Smooth muscle cell (in vitro differentiated cells): ENCODE results near the gene OTOP3. TPM values are rescaled to one million over a fixed set of nuclear protein-coding genes. Genes with fewer than 3 reads are reported as not detected.

Experiments used
- DNase-seq: peaks from one replicate; lab custom pipeline; 2025; ENCODE audit not compliant: unreplicated experiment; lab: John Stamatoyannopoulos, UW
- H2AFZ ChIP-seq: fragments of 200-600 bp; sonication (generic); 2 replicates; pipeline ENCODE4 v1.6.0; 2016; ENCODE audit warnings: antibody characterized with exemption, low read depth, mild to moderate bottlenecking
- H3F3A ChIP-seq: fragments of 200-600 bp; sonication (generic); 2 replicates; pipeline ENCODE4 v1.6.0; 2017; ENCODE audit warnings: antibody characterized with exemption, low read depth
- H3K27ac ChIP-seq: fragments of 200-600 bp; sonication (generic); 2 replicates; pipeline ENCODE4 v1.5.1; 2016; ENCODE audit warnings: low read depth, mild to moderate bottlenecking
- H3K27me3 ChIP-seq: fragments of 200-600 bp; sonication (generic); 2 replicates; pipeline ENCODE4 v1.6.1; 2016; ENCODE audit warnings: low read depth, mild to moderate bottlenecking
- H3K36me3 ChIP-seq: fragments of 200-600 bp; sonication (generic); 2 replicates; pipeline ENCODE4 v1.5.1; 2016; ENCODE audit warnings: low read depth
- H3K4me1 ChIP-seq: fragments of 200-600 bp; sonication (generic); 2 replicates; pipeline ENCODE4 v1.5.1; 2016; ENCODE audit warnings: low read depth
- H3K4me2 ChIP-seq: fragments of 200-600 bp; sonication (generic); 2 replicates; pipeline ENCODE4 v1.6.0; 2016; ENCODE audit warnings: mild to moderate bottlenecking
- H3K4me3 ChIP-seq: fragments of 200-600 bp; sonication (generic); 2 replicates; pipeline ENCODE4 v1.5.1; 2016; ENCODE audit warnings: mild to moderate bottlenecking
- H3K79me2 ChIP-seq: fragments of 200-600 bp; sonication (generic); 2 replicates; pipeline ENCODE4 v1.6.0; 2016; ENCODE audit warnings: low read depth, mild to moderate bottlenecking
- H3K9ac ChIP-seq: fragments of 200-600 bp; sonication (generic); 2 replicates; pipeline ENCODE4 v1.6.0; 2016; ENCODE audit warnings: low read depth
- H3K9me3 ChIP-seq: fragments of 200-600 bp; sonication (generic); replicated peaks from 2 replicates; pipeline ENCODE4 v1.5.1; 2016; ENCODE audit warnings: low read depth
- H4K20me1 ChIP-seq: fragments of 200-600 bp; sonication (generic); 2 replicates; pipeline ENCODE4 v1.6.0; 2016; ENCODE audit warnings: low read depth
- CTCF ChIP-seq: fragments of 200-600 bp; sonication (generic); IDR thresholded peaks from 2 replicates; pipeline ENCODE4 v1.5.1; 2017; ENCODE audit warnings: borderline replicate concordance, mild to moderate bottlenecking, antibody characterized with exemption; ENCODE audit not compliant: insufficient read depth, poor library complexity, severe bottlenecking
- WGBS: methylation state at CpG from one replicate; pipeline ENCODE4 v1.1.7; 2016; ENCODE audit warnings: low lambda C conversion rate; 5-methylcytosine and 5-hydroxymethylcytosine counted together
- polyA plus RNA-seq: library from polyadenylated mRNA; unstranded; fragments of >200 nt; fragmentation: Nextera tagmentation; extraction: Ambion mirVana; gene quantifications from 2 replicates; pipeline ENCODE4 v1.2.1, GENCODE V29; 2016
- total RNA-seq: library from RNA; depleted of rRNA; stranded (reverse); fragments of >200 nt; gene quantifications from 2 replicates; pipeline ENCODE4 v1.2.3, GENCODE V29; 2014

The OTOP3 gene
- total and polyA plus RNA-seq, 2 experiments from 2014 or later = not detected

- no peaks in the 10 kb centered on the region for H3K79me2 ChIP-seq
- H4K20me1 ChIP-seq = no peaks in the 10 kb centered on the region
- no peak for TF ChIP-seq CTCF
- 85% methylated on average over 3 of the region's 3 CpGs for WGBS
- H3K27ac ChIP-seq = no peak overlapping the region
- DNase-seq = no peak
- no peak overlapping the region for H3K9ac ChIP-seq
- H2AFZ ChIP-seq = no peak overlapping the region
- no peaks in the 10 kb centered on the region for H3K9me3 ChIP-seq
- H3K4me1 ChIP-seq = peaks cover 10% of the 10 kb centered on the region
- peaks cover 3% of the 10 kb centered on the region for H3F3A ChIP-seq
- H3K4me2 ChIP-seq = no peak overlapping the region
- H3K36me3 ChIP-seq = no peaks in the 10 kb centered on the region
- H3K4me3 ChIP-seq = no peak overlapping the region
- H3K27me3 ChIP-seq = peaks cover 23% of the 10 kb centered on the region
These were observed 42.5 kb downstream of the OTOP3 start for GRCh38 chr17:74978240-74978639.

- Histone ChIP-seq H3K27me3 (peaks cover 9% of the 10 kb centered on the region), H3F3A (peaks cover 3% of the 10 kb centered on the region), H3K4me1 (peaks cover 11% of the 10 kb centered on the region), H3K9ac (no peak overlapping the region), H3K9me3 (no peaks in the 10 kb centered on the region), H3K27ac (no peak overlapping the region), H3K79me2 (no peaks in the 10 kb centered on the region), H3K4me2 (no peak overlapping the region), H4K20me1 (no peaks in the 10 kb centered on the region), H2AFZ (no peak overlapping the region), H3K36me3 (no peaks in the 10 kb centered on the region), H3K4me3 (no peak overlapping the region)
- WGBS = 79% methylated on average over 17 of the region's 17 CpGs
- DNase-seq = no peak
- no peak for TF ChIP-seq CTCF
These were observed 43.9 kb downstream of the OTOP3 start for GRCh38 chr17:74979408-74980146.

- H3K27ac ChIP-seq = peak overlapping the region; percentile 77
- WGBS = 73% methylated on average over 15 of the region's 16 CpGs
- peak overlapping the region; percentile 77 for H3K9ac ChIP-seq
- H2AFZ ChIP-seq = peak overlapping the region; percentile 72
- no peaks in the 10 kb centered on the region for H3K27me3 ChIP-seq
- H3K4me3 ChIP-seq = peak overlapping the region; percentile 63
- DNase-seq = no peak
- peaks cover 11% of the 10 kb centered on the region for H3K4me1 ChIP-seq
- no peak for TF ChIP-seq CTCF
- no peaks in the 10 kb centered on the region for H3K9me3 ChIP-seq
- H3K36me3 ChIP-seq = no peaks in the 10 kb centered on the region
- H4K20me1 ChIP-seq = no peaks in the 10 kb centered on the region
- H3K4me2 ChIP-seq = peak overlapping the region; percentile 89
- peaks cover 11% of the 10 kb centered on the region for H3F3A ChIP-seq
- H3K79me2 ChIP-seq = no peaks in the 10 kb centered on the region
These were observed 45.8 kb downstream of the OTOP3 start for GRCh38 chr17:74981318-74981978.
